GM12891 (cell line): Measurements from ENCODE around the gene CEP41.
"Not testable (repeated sequence)": the region's sequence is repeated elsewhere in the genome, so short reads cannot be mapped to it uniquely, and the experiment has no call there.

ENCODE experiments used
- DNase-seq: peaks from one replicate; pipeline ENCODE4 v3.0.0; 2011; ENCODE audit warnings: low spot score; ENCODE audit not compliant: insufficient read length
- FAIRE-seq: peaks from 2 replicates; lab custom pipeline; 2011; peaks lifted over from hg19 to GRCh38; lab: Jason Lieb, UNC
- PAX5 ChIP-seq: IDR thresholded peaks from 2 replicates; pipeline ENCODE4 v1.6.1; 2011; ENCODE audit warnings: low read length, moderate library complexity, mild to moderate bottlenecking; ENCODE audit not compliant: insufficient read depth, severe bottlenecking
- POLR2A ChIP-seq: IDR thresholded peaks from 2 replicates; pipeline ENCODE4 v1.6.1; 2011; ENCODE audit warnings: low read depth, low read length, control low read depth
- POLR2AphosphoS5 ChIP-seq: IDR thresholded peaks from 2 replicates; pipeline ENCODE4 v1.6.1; 2011; ENCODE audit warnings: low read depth, low read length, control low read depth
- POU2F2 ChIP-seq: IDR thresholded peaks from 2 replicates; pipeline ENCODE4 v1.6.1; 2011; ENCODE audit warnings: low read depth, mild to moderate bottlenecking, control low read depth, low read length, moderate library complexity
- SPI1 ChIP-seq: IDR thresholded peaks from 2 replicates; pipeline ENCODE4 v1.6.1; 2011; ENCODE audit warnings: low read depth, low read length, control low read depth
- TAF1 ChIP-seq: IDR thresholded peaks from 2 replicates; pipeline ENCODE4 v1.6.1; 2011; ENCODE audit warnings: low read depth, low read length, control low read depth

Gene CEP41

DNA sequence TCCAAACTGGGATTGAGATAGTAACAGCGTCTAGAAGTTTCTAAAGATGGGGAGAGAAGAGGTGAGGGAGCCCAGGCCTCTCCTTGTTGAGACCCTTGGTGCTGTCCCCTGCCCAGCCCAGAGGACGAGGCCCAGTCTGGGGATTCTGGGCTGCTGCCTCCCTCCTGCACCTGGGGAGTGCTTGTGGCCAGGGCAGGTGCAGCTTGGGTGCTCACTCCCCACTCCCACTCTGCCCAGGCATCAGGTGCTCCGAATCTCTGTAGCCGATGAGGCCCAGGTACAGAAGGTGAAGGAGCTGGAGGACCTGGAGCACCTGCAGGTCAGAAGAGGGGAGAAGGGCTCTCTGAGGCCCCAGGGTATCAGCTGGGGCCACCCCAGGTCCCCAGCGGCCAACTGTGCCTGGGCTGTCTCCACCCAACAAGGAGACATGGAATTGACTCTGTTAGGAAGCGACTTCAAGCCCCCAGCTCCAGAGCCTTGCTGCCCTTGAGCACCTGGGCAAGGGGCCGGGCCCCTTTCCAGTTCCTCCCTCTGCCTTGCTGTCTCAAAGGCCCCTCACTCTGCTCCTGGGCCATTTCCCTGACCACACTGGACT lies 59.9 kb downstream of the CEP41 start:
- no peak for TF ChIP-seq PAX5
- no peak for TF ChIP-seq POLR2AphosphoS5
- no peak for TF ChIP-seq TAF1
- no peak for TF ChIP-seq SPI1
- no peak for TF ChIP-seq POLR2A
- no peak for TF ChIP-seq POU2F2
- no peak for FAIRE-seq
- DNase-seq: no peak

DNA sequence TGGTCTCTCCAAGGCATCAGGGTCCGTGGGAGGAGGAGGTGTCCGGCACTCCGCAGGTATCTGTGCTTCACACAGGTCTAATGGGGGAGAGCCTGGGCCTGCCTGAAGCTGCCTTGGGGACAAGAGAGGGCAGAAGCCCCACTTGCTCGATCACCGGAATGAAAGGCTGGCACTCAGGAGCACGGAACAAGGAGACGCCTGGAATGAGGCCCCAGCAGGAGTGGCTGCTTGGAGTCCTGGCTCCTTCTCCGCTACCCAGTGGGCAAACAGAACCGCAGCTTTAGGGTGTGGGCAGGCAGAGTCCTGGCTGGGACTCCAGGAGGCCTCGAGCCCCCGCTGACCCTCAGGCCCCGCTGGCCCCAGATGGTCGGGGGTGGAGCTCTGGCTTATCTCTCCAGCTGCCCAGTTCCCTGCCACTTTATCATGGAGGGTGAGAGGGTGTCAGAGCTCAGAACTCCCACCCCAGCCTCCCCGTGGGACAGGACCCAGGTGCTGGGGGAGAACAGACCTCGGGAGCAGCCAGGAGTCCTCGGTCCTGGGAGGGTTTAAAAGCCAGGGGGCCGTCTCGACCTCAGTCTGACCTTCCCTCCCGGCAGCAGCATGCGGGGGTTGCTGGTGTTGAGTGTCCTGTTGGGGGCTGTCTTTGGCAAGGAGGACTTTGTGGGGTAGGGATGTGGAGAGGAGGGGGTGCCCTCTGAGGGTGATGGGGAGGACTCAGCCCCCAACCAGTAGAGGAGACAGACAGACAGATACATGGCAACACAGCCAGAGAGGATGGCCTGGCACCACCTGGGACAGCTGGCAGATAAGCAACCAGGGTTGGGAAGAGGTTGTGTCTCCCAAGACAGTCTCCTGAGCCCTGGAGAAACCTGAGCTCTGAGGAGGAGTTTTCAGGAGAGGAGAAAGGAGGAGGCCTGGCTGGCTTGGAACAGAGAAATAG lies 60.6 kb downstream of the CEP41 start, which contains the start of gene CPA1:
Gene CPA1 (plus strand): TSS at position 574 of the 940 bp plus-strand sequence. CDS start 27 bp downstream, at position 601.
- FAIRE-seq (no peak), DNase-seq (no peak)
- no peak for TF ChIP-seq TAF1

DNA sequence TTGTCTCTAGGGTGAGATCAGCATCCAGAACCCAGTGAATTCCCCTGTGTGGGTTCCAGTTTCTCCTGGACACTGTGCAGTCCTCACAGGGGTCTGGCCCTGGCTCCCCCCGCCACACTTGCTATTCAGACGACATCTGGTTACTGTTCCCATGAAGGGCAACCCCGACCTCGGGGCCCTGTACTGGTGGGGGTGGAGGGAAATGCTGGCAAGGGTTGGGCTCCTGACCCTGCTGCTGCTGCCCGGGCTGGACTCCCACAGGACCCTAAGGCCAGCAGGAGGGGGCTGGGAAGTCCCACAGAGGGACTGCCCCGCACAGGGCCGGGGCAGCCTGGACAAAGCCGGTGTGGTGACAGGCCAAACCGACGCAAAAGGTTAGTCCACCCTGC lies 61.3 kb downstream of the CEP41 start:
- TF ChIP-seq TAF1: no peak
- no peak for TF ChIP-seq POLR2A
- TF ChIP-seq POLR2AphosphoS5: no peak
- TF ChIP-seq SPI1: no peak
- TF ChIP-seq PAX5: no peak
- no peak for TF ChIP-seq POU2F2
- FAIRE-seq (no peak), DNase-seq (no peak)

DNA sequence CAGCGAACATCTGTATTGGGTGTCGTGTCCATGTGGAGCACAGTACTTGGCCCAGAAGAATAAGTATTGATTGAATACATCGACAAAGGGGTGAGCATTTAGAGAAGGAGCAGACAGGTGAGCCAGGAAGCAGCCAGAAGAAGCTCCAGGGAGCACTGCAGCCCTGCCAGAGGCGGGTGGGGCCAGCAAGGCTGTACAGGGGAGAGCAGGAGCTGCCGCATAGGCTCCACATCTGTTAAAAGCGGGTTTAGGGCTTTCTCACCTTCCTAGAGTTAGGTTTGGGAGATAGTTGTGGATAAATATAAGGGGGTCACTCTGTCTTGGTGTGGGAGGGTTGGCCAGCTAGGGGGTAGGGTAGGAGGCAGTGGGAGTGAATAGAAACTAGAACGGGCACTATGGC lies 61.8 kb downstream of the CEP41 start:
- no peak for DNase-seq
- TF ChIP-seq POLR2A: no peak
- TF ChIP-seq POU2F2: no peak
- TF ChIP-seq TAF1: no peak
- no peak for TF ChIP-seq PAX5
- no peak for TF ChIP-seq SPI1
- FAIRE-seq: no peak

DNA sequence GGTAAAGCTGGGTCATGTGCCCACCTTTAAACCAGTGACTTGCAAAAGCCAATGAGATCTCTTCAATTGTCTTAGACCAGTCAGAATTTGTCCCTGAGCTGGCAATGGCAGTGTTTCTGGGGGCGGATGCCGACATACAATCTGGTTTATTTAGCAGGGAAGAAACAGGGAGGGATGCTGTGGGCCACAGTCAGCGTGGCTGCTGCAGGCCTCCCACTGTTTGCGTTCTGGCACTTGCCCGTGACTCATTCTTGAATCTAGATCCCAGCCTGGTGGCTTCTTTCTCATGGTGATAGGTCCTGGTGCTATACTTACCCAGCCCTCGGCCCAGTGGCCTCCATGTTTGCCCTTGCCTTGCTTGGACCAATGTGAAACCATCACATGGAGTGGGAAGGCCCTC lies 63.6 kb downstream of the CEP41 start:
- DNase-seq (no peak), FAIRE-seq (no peak)
- TF ChIP-seq POU2F2 (no peak), POLR2A (no peak), POLR2AphosphoS5 (no peak), SPI1 (no peak), PAX5 (no peak), TAF1 (no peak)

DNA sequence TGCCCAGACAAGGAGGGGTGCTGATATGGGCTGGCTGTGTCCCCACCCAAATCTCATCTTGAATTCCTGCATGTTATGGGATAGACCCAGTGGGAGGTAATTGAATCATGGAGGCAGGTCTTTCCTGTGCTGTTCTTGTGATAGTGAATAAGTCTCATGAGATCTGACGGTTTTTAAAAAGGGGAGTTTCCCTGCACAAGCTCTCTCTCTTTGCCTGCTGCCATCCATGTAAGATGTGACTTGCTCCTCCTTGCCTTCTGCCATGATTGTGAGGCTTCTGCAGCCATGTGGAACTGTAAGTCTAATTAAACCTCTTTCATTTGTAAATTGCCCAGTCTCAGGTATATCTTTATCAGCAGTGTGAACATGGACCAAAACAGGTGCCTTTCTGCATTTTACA lies 64.4 kb downstream of the CEP41 start:
- FAIRE-seq, DNase-seq: not testable (repeated sequence)

DNA sequence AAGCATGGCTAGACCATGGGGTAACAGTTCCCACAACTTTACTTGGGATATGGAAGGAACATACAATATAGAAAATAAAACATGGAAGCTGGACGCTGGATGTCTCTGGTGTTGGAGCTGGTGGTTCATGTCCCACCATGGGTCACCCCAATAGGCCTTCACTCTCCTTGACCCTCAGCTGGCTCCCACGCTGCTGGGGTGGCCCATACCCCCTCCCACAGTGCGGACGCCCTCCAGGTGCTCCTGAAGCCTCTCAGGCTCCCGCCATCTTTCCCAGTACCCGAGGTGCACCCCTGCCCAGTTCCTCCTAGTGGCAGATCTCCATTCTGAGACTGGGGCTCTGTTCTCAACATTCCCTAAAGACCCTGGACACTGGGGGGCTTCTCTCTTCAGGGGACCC lies 66.3 kb downstream of the CEP41 start:
- FAIRE-seq (no peak), DNase-seq (no peak)
- no peak for TF ChIP-seq POU2F2
- TF ChIP-seq POLR2AphosphoS5: no peak
- no peak for TF ChIP-seq SPI1
- TF ChIP-seq TAF1: no peak
- no peak for TF ChIP-seq PAX5
- no peak for TF ChIP-seq POLR2A

DNA sequence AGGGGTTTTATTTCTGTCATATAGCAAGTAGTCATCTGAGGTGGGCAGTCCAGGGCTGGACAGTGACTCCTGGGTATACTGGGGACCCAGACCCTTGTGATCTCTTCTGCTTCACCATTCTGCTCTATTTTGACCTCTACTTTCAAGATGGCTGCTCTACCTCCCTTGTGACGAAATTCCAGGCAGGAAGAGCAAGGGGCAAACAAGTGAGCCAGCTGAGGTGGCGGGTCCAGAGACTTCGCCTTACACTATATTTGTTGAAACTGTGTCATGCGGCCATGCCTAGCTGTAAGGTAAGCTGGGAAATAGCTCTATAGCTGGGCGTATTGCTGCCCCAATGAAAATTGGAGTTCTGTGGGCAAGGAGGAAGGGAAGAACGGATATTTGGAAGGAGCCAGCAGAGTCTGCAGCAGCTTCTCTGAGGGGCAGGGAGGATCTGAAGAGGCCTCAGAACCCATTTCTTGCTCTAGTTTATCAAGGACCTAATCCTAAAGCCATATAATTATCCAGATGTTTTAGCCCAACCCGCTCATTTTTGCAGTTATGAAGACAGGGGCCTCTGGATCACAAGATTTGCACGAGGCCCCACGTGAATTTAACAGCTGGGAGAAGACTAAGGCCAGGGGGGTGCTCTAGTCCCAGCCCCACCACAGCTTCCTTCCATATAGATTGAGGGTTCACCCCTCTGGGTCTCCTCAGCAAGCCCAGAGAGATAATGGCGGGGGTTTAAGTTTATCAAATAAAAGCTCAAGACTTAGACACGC lies 68.2 kb downstream of the CEP41 start:
- TF ChIP-seq POLR2A (no peak), PAX5 (no peak), POU2F2 (no peak), TAF1 (no peak)
- DNase-seq: no peak
- FAIRE-seq: no peak

DNA sequence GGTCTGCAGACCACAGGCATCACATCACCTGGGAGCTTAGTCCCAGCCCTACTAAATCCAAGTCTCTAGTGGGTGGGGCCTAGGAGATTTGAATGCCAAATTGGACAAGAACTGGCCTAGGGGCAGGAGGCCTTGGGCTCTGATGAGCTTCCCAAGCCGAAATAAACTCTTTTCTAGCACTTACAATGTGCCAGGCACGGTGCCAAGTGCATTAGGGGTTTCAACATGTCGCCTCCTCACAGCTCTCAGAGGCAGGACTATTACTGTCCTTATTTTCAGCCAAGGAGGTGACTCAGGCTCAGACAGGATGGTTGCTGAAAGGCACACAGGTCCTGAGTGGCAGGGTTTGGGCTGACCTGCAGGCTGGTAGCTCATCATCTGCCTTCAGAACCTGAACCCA lies 69.8 kb downstream of the CEP41 start:
- TF ChIP-seq POU2F2 (no peak), POLR2AphosphoS5 (no peak), TAF1 (no peak), POLR2A (no peak), PAX5 (no peak), SPI1 (no peak)
- FAIRE-seq: no peak
- no peak for DNase-seq
